NCI-H460 (cell line): Measurements from ENCODE around the gene CYFIP2. TPM values are rescaled to one million over a fixed set of nuclear protein-coding genes. Genes with fewer than 3 reads are reported as not detected.
"Not testable (repeated sequence)": the region's sequence is repeated elsewhere in the genome, so short reads cannot be mapped to it uniquely, and the experiment has no call there.

Experiments used
- DNase-seq: peaks from one replicate; pipeline ENCODE4 v3.0.0-alpha.2; 2016; ENCODE audit warnings: low read depth; ENCODE audit errors: extremely low read depth
- polyA plus RNA-seq: library from polyadenylated mRNA; depleted of rRNA; stranded (reverse); fragments of >200 nt; gene quantifications from 2 replicates; pipeline ENCODE4 v1.2.3, GENCODE V29; 2014; cell fraction: nucleus; rRNA removed
- total RNA-seq: library from RNA; depleted of rRNA; stranded (reverse); fragments of >200 nt; shearing (Covaris generic); gene quantifications from 2 replicates; pipeline ENCODE4 v1.2.3, GENCODE V29; 2014; rRNA removed

CYFIP2 gene
- 45.3 and 49.9 TPM in 2 replicates for total RNA-seq
- 10.8 and 26.2 TPM in 2 replicates for polyA plus RNA-seq

- DNase-seq = peak; percentile 33
Measured at GRCh38 chr5:157265714-157266285, at the start of gene CYFIP2. Gene CYFIP2, plus strand, starts transcription at chr5:157266123. Its CDS starts 19,239 bp downstream, at chr5:157285362.

- DNase-seq = no peak
Measured at GRCh38 chr5:157216391-157217142, 49.4 kb upstream of the CYFIP2 start.

GRCh38 chr5:157217289-157218024 lies 48.5 kb upstream of the CYFIP2 start:
- no peak for DNase-seq

GRCh38 chr5:157219491-157220271 lies 46.2 kb upstream of the CYFIP2 start:
- no peak for DNase-seq

- no peak for DNase-seq
Measured at GRCh38 chr5:157221959-157222358, 44.0 kb upstream of the CYFIP2 start.

- DNase-seq = no peak
Measured at GRCh38 chr5:157222506-157223230, 43.3 kb upstream of the CYFIP2 start.

- no peak for DNase-seq
Measured at GRCh38 chr5:157225469-157226422, 40.2 kb upstream of the CYFIP2 start.

- no peak for DNase-seq
Measured at GRCh38 chr5:157230610-157231009, 35.3 kb upstream of the CYFIP2 start.

GRCh38 chr5:157232706-157233105 lies 33.2 kb upstream of the CYFIP2 start:
- no peak for DNase-seq

GRCh38 chr5:157233515-157233914 lies 32.4 kb upstream of the CYFIP2 start:
- no peak for DNase-seq

- DNase-seq = no peak
Measured at GRCh38 chr5:157236423-157236822, 29.5 kb upstream of the CYFIP2 start.

GRCh38 chr5:157241483-157241882 lies 24.4 kb upstream of the CYFIP2 start:
- DNase-seq = no peak

GRCh38 chr5:157244704-157245103 lies 21.2 kb upstream of the CYFIP2 start:
- not testable (repeated sequence) for DNase-seq

GRCh38 chr5:157245476-157245875 lies 20.4 kb upstream of the CYFIP2 start:
- DNase-seq = no peak

- no peak for DNase-seq
Measured at GRCh38 chr5:157245886-157246285, 20.0 kb upstream of the CYFIP2 start.

GRCh38 chr5:157247267-157247666 lies 18.7 kb upstream of the CYFIP2 start:
- DNase-seq = no peak

GRCh38 chr5:157248821-157249470 lies 17.0 kb upstream of the CYFIP2 start:
- DNase-seq = no peak

GRCh38 chr5:157252711-157253465 lies 13.0 kb upstream of the CYFIP2 start:
- DNase-seq = no peak
